ENCODE results near the gene HOXC6. TPM values are rescaled to one million over a fixed set of nuclear protein-coding genes. Genes with fewer than 3 reads are reported as not detected.

The HOXC6 gene
- total RNA-seq, 1 donor from 2014 or later = not detected

DNA sequence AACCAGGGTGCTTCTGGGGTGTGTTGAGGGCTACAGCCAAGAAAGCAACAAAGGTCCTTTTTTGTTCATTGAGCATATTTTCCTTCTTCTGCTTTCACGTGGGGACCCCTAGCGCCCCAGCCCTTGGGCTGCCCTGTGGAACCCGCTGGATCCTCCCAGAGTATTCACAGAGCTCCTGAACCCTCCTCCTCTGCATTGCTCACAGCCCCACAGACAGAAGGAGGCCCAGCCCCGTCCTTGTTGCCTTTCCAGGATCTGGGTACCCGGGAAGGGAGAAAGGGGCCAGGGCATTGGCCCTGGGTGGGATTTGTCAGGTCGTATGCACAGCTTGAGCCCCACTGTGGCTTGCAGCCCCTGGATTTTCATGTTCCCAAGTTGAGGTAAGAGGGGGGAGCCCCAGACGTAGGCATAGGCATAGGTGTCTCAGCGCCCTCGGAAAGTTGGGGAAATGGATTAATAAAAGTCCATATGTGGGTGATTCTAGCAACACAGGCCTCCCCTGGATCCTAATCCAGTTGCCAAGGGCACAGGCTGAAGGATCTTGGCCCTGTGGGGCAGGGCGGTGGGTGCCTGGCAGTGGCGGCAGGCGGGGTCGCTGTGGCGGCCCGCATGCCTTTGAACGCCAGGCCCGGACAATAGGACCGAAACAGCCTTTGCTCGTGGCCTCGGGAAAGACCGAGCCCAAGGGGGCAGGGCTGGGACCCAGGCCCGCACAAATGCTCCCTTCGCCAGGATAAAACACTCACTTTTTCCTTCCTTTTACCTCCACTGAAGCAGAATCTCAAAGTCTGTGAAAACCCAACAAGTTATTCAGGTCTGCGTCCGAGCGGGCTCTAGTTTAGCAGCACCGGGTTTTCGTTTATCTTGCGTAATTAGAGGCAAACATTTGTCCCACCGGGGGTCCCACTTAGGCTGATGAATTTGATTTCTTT is 46.3 kb upstream of the HOXC6 start:
- intact Hi-C loops (cut with micrococcal nuclease) = no loop called here
- no peak for TF ChIP-seq CTCF (IDR thresholded peaks at IDR 0.05; ENCODE audit: borderline replicate concordance)
- Histone ChIP-seq H3K9me3 (replicated peaks) (no peaks in the 10 kb centered on the region), H3K4me1 (peaks cover 18% of the 10 kb centered on the region), H3K36me3 (no peaks in the 10 kb centered on the region), H3K27me3 (ENCODE audit: low read depth) (peaks cover 100% of the 10 kb centered on the region), H3K4me3 (no peak overlapping the region), H3K27ac (replicated peaks) (no peak overlapping the region)
- no peak for DNase-seq

- no peak for DNase-seq
- H3K9me3 ChIP-seq (replicated peaks) = no peaks in the 10 kb centered on the region
- peaks cover 18% of the 10 kb centered on the region for H3K4me1 ChIP-seq
- no peak overlapping the region for H3K27ac ChIP-seq (replicated peaks)
- intact Hi-C loops (cut with micrococcal nuclease) = no loop called here
- peaks cover 100% of the 10 kb centered on the region for H3K27me3 ChIP-seq (ENCODE audit: low read depth)
- H3K36me3 ChIP-seq = no peaks in the 10 kb centered on the region
- H3K4me3 ChIP-seq = no peak overlapping the region
- no peak for TF ChIP-seq CTCF (IDR thresholded peaks at IDR 0.05; ENCODE audit: borderline replicate concordance)
Observed at GRCh38 chr12:53982648-53983567, 45.3 kb upstream of the HOXC6 start.

- Histone ChIP-seq H3K27ac (replicated peaks) (no peak overlapping the region), H3K36me3 (no peaks in the 10 kb centered on the region), H3K9me3 (replicated peaks) (no peaks in the 10 kb centered on the region), H3K27me3 (ENCODE audit: low read depth) (peaks cover 100% of the 10 kb centered on the region), H3K4me1 (peaks cover 18% of the 10 kb centered on the region), H3K4me3 (no peak overlapping the region)
- DNase-seq = no peak
- intact Hi-C loops (cut with micrococcal nuclease) = no loop called here
- no peak for TF ChIP-seq CTCF (IDR thresholded peaks at IDR 0.05; ENCODE audit: borderline replicate concordance)
Observed at GRCh38 chr12:53983568-53983949, 44.7 kb upstream of the HOXC6 start.

DNA sequence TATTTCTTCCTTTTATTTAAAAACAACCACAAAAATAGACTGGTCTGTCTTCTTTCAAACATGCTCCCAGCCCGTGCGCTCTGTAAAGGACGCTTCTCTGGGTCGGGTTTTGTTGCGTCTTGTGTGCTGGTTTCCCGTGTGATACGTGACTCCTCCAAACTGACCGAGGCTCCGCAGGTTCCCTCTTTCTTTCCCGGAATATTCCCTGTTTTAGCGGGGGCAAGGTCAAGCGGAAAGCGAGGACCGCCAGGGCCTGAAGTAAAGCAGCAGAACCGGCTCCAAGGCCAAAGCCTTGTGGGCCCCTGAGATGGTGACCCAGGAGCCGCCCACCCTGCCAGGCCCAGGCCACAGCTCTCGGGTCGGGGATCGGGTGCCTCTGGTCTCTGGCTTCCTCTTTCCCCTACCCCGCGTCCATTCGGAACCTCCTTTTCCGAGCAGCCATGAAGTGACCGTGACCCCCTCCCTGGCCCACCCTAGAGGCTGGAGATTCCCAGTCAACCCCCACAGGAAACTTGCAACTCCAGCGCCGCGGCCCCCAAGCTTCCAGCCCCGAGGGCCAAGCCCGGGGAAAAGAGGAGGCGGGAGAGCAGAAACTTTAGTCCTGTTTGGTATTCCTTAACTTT is 44.2 kb upstream of the HOXC6 start:
- TF ChIP-seq CTCF (IDR thresholded peaks at IDR 0.05; ENCODE audit: borderline replicate concordance) = no peak
- intact Hi-C loops (cut with micrococcal nuclease) = no loop called here
- H3K4me1 ChIP-seq = peaks cover 21% of the 10 kb centered on the region
- H3K27ac ChIP-seq (replicated peaks) = no peak overlapping the region
- no peaks in the 10 kb centered on the region for H3K36me3 ChIP-seq
- DNase-seq = no peak
- H3K9me3 ChIP-seq (replicated peaks) = no peaks in the 10 kb centered on the region
- H3K27me3 ChIP-seq (ENCODE audit: low read depth) = peaks cover 100% of the 10 kb centered on the region
- no peak overlapping the region for H3K4me3 ChIP-seq

All from left ventricle myocardium inferior (tissue), 1 donor.